ENCODE data around the gene RGS6. TPM values are rescaled to one million over a fixed set of nuclear protein-coding genes. Genes with fewer than 3 reads are reported as not detected.

Gene RGS6
- total RNA-seq, 1 experiment from 2014 or later = not detected

DNA sequence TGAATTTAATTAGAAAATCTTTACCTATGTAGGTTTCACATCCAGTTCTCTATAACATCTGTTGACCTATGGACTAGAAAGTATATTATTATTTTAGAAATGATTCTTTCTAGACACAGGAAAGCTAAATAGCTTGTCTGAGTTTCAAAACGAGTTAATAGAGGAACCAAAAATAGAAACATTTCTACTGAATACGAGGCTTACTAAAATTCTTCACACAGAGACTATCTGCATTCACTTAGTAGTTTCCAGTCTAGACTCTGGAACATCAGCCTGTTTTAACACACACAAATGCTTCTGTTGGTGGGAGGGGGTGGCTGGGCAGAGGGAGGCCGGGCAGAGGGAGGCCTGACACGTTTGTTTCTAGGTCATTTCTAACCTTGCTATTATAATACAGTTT lies 29.7 kb downstream of the RGS6 start:
- no peaks in the 10 kb centered on the region for H3K9me3 ChIP-seq (ENCODE audit: low read length)
- H3K4me1 ChIP-seq (ENCODE audit: insufficient read depth, low read length) = no peaks in the 10 kb centered on the region
- H3K36me3 ChIP-seq (ENCODE audit: low read depth, low read length) = no peaks in the 10 kb centered on the region
- ATAC-seq = no peak
- no peak for DNase-seq
- TF ChIP-seq EZH2phosphoT487 (IDR thresholded peaks at IDR 0.05; ENCODE audit: borderline replicate concordance, low read length) (no peak), EZH2 (IDR thresholded peaks at IDR 0.05; ENCODE audit: low read length, unreplicated experiment) (no peak)
- TF ChIP-seq, protein P1, sequence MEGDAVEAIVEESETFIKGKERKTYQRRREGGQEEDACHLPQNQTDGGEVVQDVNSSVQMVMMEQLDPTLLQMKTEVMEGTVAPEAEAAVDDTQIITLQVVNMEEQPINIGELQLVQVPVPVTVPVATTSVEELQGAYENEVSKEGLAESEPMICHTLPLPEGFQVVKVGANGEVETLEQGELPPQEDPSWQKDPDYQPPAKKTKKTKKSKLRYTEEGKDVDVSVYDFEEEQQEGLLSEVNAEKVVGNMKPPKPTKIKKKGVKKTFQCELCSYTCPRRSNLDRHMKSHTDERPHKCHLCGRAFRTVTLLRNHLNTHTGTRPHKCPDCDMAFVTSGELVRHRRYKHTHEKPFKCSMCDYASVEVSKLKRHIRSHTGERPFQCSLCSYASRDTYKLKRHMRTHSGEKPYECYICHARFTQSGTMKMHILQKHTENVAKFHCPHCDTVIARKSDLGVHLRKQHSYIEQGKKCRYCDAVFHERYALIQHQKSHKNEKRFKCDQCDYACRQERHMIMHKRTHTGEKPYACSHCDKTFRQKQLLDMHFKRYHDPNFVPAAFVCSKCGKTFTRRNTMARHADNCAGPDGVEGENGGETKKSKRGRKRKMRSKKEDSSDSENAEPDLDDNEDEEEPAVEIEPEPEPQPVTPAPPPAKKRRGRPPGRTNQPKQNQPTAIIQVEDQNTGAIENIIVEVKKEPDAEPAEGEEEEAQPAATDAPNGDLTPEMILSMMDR (conservative IDR thresholded peaks at IDR 0.05; ENCODE audit: low read depth, low read length) = no peak
- no peak overlapping the region for H3K4me3 ChIP-seq (ENCODE audit: low read length)
- no peaks in the 10 kb centered on the region for H4K20me1 ChIP-seq (ENCODE audit: low read length)
- intact Hi-C loops (cut with micrococcal nuclease) = no loop called here
- H3K79me2 ChIP-seq (ENCODE audit: low read length) = no peaks in the 10 kb centered on the region
- no peak overlapping the region for H2AFZ ChIP-seq (ENCODE audit: low read length)
- no peak overlapping the region for H3K9ac ChIP-seq (ENCODE audit: low read length)
- H3K4me2 ChIP-seq (ENCODE audit: low read length) = no peak overlapping the region
- H3K27ac ChIP-seq (ENCODE audit: low read length) = no peak overlapping the region
- BruUV-seq (replicated peaks) = no TSS peak
- H3K27me3 ChIP-seq (ENCODE audit: low read length) = peaks cover 75% of the 10 kb centered on the region
- no peaks in the 10 kb centered on the region for H3F3A ChIP-seq (ENCODE audit: low read length, unreplicated experiment)
- ChIA-PET CTCF (no interaction called here), POLR2A (ENCODE audit: unreplicated experiment) (no interaction called here)
- H3K9me2 ChIP-seq (replicated peaks; ENCODE audit: low read length) = no peaks in the 10 kb centered on the region

- POLR2A ChIA-PET (ENCODE audit: unreplicated experiment) = no interaction called here
- H3K4me2 ChIP-seq (ENCODE audit: low read length) = no peak overlapping the region
- H3K4me1 ChIP-seq (ENCODE audit: insufficient read depth, low read length) = no peaks in the 10 kb centered on the region
- H3K27me3 ChIP-seq (ENCODE audit: low read length) = peaks cover 62% of the 10 kb centered on the region
- DNase-seq (no peak), ATAC-seq (no peak)
- no peaks in the 10 kb centered on the region for H3K9me2 ChIP-seq (replicated peaks; ENCODE audit: low read length)
- no peak overlapping the region for H2AFZ ChIP-seq (ENCODE audit: low read length)
- no peaks in the 10 kb centered on the region for H4K20me1 ChIP-seq (ENCODE audit: low read length)
- intact Hi-C loops (cut with micrococcal nuclease) = no loop called here
- TF ChIP-seq EZH2phosphoT487 (IDR thresholded peaks at IDR 0.05; ENCODE audit: borderline replicate concordance, low read length) = no peak
- TF ChIP-seq, protein P1 (conservative IDR thresholded peaks at IDR 0.05; ENCODE audit: low read depth, low read length) = no peak
- no peak for TF ChIP-seq EZH2 (IDR thresholded peaks at IDR 0.05; ENCODE audit: low read length, unreplicated experiment)
- H3K9ac ChIP-seq (ENCODE audit: low read length) = no peak overlapping the region
- no TSS peak for BruUV-seq (replicated peaks)
- H3K36me3 ChIP-seq (ENCODE audit: low read depth, low read length) = no peaks in the 10 kb centered on the region
- CTCF ChIA-PET = no interaction called here
- H3K27ac ChIP-seq (ENCODE audit: low read length) = no peak overlapping the region
- H3K4me3 ChIP-seq (ENCODE audit: low read length) = no peak overlapping the region
- H3K9me3 ChIP-seq (ENCODE audit: low read length) = no peaks in the 10 kb centered on the region
- H3K79me2 ChIP-seq (ENCODE audit: low read length) = no peaks in the 10 kb centered on the region
- no peaks in the 10 kb centered on the region for H3F3A ChIP-seq (ENCODE audit: low read length, unreplicated experiment)
Measured at GRCh38 chr14:71964716-71965115, 32.5 kb downstream of the RGS6 start.

- BruUV-seq (replicated peaks) = no TSS peak
- peaks cover 52% of the 10 kb centered on the region for H3K27me3 ChIP-seq (ENCODE audit: low read length)
- no peak overlapping the region for H3K4me3 ChIP-seq (ENCODE audit: low read length)
- no peaks in the 10 kb centered on the region for H3K4me1 ChIP-seq (ENCODE audit: insufficient read depth, low read length)
- no peak for DNase-seq
- no peaks in the 10 kb centered on the region for H3K36me3 ChIP-seq (ENCODE audit: low read depth, low read length)
- no peak for ATAC-seq
- POLR2A ChIA-PET (ENCODE audit: unreplicated experiment) = no interaction called here
- H3F3A ChIP-seq (ENCODE audit: low read length, unreplicated experiment) = no peaks in the 10 kb centered on the region
- intact Hi-C loops (cut with micrococcal nuclease) = no loop called here
- H3K79me2 ChIP-seq (ENCODE audit: low read length) = no peaks in the 10 kb centered on the region
- H3K9me3 ChIP-seq (ENCODE audit: low read length) = no peaks in the 10 kb centered on the region
- CTCF ChIA-PET = no interaction called here
- H3K4me2 ChIP-seq (ENCODE audit: low read length) = no peak overlapping the region
- no peak overlapping the region for H2AFZ ChIP-seq (ENCODE audit: low read length)
- no peaks in the 10 kb centered on the region for H3K9me2 ChIP-seq (replicated peaks; ENCODE audit: low read length)
- no peak for TF ChIP-seq EZH2phosphoT487 (IDR thresholded peaks at IDR 0.05; ENCODE audit: borderline replicate concordance, low read length)
- TF ChIP-seq, protein P1 (conservative IDR thresholded peaks at IDR 0.05; ENCODE audit: low read depth, low read length) = no peak
- no peak for TF ChIP-seq EZH2 (IDR thresholded peaks at IDR 0.05; ENCODE audit: low read length, unreplicated experiment)
- no peaks in the 10 kb centered on the region for H4K20me1 ChIP-seq (ENCODE audit: low read length)
- no peak overlapping the region for H3K9ac ChIP-seq (ENCODE audit: low read length)
- H3K27ac ChIP-seq (ENCODE audit: low read length) = no peak overlapping the region
Measured at GRCh38 chr14:71966528-71966927, 34.3 kb downstream of the RGS6 start.
